ENCODE measurements around the gene RLF. TPM values are rescaled to one million over a fixed set of nuclear protein-coding genes. Genes with fewer than 3 reads are reported as not detected.

RLF gene
- total and polyA plus RNA-seq, 2 donors from 2014 or later, result 3.5 to 15.8 TPM

DNA sequence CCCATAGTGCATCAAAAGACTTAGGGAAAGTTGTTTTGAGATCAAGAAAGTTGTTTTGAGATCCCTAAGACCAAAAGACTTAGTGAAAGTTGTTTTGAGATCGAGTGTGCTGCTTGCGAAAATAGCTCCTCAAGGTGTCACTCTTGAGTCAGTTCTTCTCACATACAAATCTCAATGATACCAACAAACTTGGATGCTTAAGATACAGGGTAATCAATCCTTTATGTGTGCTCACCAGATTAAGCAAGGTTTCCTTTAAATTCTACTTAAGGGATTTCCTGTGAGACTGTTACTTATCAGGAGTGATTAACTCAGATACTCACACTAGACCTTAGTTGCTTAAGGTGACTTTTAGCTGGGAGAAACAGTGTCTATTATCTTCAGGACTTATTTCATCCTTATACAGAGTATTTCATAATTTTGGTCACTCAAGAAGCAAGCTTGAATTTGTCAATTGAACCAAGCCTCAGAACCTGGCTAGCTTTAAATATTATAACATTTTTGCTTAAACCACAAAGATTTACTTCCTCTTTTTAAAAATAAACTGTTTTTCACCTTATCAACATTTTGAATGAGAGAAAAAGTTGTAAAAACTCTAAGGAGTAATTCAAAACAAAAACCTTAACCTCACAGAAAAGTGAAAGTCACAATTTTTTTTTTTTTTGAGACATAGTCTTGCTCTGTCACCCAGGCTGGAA lies 8.0 kb upstream of the RLF start:
- Histone ChIP-seq H3K27ac (ENCODE audit: low read depth in 2 of 2, low read length in 2 of 2) (no peak overlapping the region), H3K4me1 (ENCODE audit: control insufficient read depth in 2 of 3, insufficient read depth in 2 of 3, low read depth in 1 of 3, low read length in 3 of 3) (no peaks in the 10 kb centered on the region), H3K9ac (ENCODE audit: low read length in 3 of 3) (no peak overlapping the region), H3K36me3 (ENCODE audit: control insufficient read depth in 2 of 3, insufficient read depth in 3 of 3, low read length in 3 of 3) (no peaks in the 10 kb centered on the region), H3K4me3 (ENCODE audit: low read length in 3 of 3) (peak overlapping the region in 1 of 3 donors; percentile 17), H3K9me3 (ENCODE audit: control insufficient read depth in 2 of 3, insufficient read depth in 1 of 3, low read length in 3 of 3) (no peaks in the 10 kb centered on the region), H3K27me3 (ENCODE audit: control insufficient read depth, insufficient read depth, low read length) (no peaks in the 10 kb centered on the region)
- peak; percentile 88 for FAIRE-seq
- TF ChIP-seq, protein P1, sequence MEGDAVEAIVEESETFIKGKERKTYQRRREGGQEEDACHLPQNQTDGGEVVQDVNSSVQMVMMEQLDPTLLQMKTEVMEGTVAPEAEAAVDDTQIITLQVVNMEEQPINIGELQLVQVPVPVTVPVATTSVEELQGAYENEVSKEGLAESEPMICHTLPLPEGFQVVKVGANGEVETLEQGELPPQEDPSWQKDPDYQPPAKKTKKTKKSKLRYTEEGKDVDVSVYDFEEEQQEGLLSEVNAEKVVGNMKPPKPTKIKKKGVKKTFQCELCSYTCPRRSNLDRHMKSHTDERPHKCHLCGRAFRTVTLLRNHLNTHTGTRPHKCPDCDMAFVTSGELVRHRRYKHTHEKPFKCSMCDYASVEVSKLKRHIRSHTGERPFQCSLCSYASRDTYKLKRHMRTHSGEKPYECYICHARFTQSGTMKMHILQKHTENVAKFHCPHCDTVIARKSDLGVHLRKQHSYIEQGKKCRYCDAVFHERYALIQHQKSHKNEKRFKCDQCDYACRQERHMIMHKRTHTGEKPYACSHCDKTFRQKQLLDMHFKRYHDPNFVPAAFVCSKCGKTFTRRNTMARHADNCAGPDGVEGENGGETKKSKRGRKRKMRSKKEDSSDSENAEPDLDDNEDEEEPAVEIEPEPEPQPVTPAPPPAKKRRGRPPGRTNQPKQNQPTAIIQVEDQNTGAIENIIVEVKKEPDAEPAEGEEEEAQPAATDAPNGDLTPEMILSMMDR (IDR thresholded peaks at IDR 0.05; ENCODE audit: borderline replicate concordance, extremely low read depth, insufficient read depth), result peak; percentile 71
- DNase-seq, result peak in 2 of 5 donors; percentile 65 to 66
- intact Hi-C loops (cut with DNase I), result no loop called here

- Histone ChIP-seq H3K9ac (ENCODE audit: low read length in 3 of 3) (no peak overlapping the region), H3K36me3 (ENCODE audit: control insufficient read depth in 2 of 3, insufficient read depth in 3 of 3, low read length in 3 of 3) (no peaks in the 10 kb centered on the region), H3K4me1 (ENCODE audit: control insufficient read depth in 2 of 3, insufficient read depth in 2 of 3, low read depth in 1 of 3, low read length in 3 of 3) (no peaks in the 10 kb centered on the region), H3K4me3 (ENCODE audit: low read length in 3 of 3) (no peak overlapping the region), H3K27me3 (ENCODE audit: control insufficient read depth, insufficient read depth, low read length) (no peaks in the 10 kb centered on the region), H3K9me3 (ENCODE audit: control insufficient read depth in 2 of 3, insufficient read depth in 1 of 3, low read length in 3 of 3) (no peaks in the 10 kb centered on the region), H3K27ac (ENCODE audit: low read depth in 2 of 2, low read length in 2 of 2) (no peak overlapping the region)
- FAIRE-seq (no peak), DNase-seq (no peak)
- TF ChIP-seq, protein P1 (IDR thresholded peaks at IDR 0.05; ENCODE audit: borderline replicate concordance, extremely low read depth, insufficient read depth), result no peak
- intact Hi-C loops (cut with DNase I), result no loop called here
These were observed 6.1 kb upstream of the RLF start for GRCh38 chr1:40155135-40155534.

DNA sequence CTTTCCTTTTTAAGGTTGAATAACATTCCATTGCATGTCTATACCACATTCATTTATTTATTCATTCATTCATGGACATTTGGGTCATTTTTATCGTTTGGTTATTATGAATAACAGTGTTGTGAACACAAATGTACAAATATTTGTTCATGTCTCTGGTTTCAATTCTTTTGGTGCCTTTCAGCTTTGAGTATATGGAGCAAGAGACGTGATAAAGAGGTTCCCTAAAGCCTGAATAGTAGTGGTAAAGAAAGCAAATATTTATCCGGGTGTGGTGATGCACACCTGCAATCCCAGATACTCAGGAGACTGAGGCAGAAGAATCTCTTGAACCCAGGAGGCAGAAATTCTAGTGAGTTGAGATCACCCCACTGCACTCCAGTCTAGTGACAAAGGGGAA lies 5.3 kb upstream of the RLF start:
- no peak for DNase-seq
- H3K27me3 ChIP-seq (ENCODE audit: control insufficient read depth, insufficient read depth, low read length), result no peaks in the 10 kb centered on the region
- H3K27ac ChIP-seq (ENCODE audit: low read depth in 2 of 2, low read length in 2 of 2), result no peak overlapping the region
- FAIRE-seq, result no peak
- intact Hi-C loops (cut with DNase I), result no loop called here
- H3K9ac ChIP-seq (ENCODE audit: low read length in 3 of 3), result no peak overlapping the region
- TF ChIP-seq, protein P1 (IDR thresholded peaks at IDR 0.05; ENCODE audit: borderline replicate concordance, extremely low read depth, insufficient read depth), result no peak
- H3K36me3 ChIP-seq (ENCODE audit: control insufficient read depth in 2 of 3, insufficient read depth in 3 of 3, low read length in 3 of 3), result no peaks in the 10 kb centered on the region
- H3K4me3 ChIP-seq (ENCODE audit: low read length in 3 of 3), result no peak overlapping the region
- no peaks in the 10 kb centered on the region for H3K4me1 ChIP-seq (ENCODE audit: control insufficient read depth in 2 of 3, insufficient read depth in 2 of 3, low read depth in 1 of 3, low read length in 3 of 3)
- H3K9me3 ChIP-seq (ENCODE audit: control insufficient read depth in 2 of 3, insufficient read depth in 1 of 3, low read length in 3 of 3), result no peaks in the 10 kb centered on the region

- FAIRE-seq, result no peak
These were observed 422 bp upstream of the RLF start for GRCh38 chr1:40160806-40161124.

More at GRCh38 chr1:40160806-40161124, 422 bp upstream of the RLF start:
- H3K27me3 ChIP-seq (ENCODE audit: control insufficient read depth, insufficient read depth, low read length), result no peaks in the 10 kb centered on the region
- TF ChIP-seq, protein P1 (IDR thresholded peaks at IDR 0.05; ENCODE audit: borderline replicate concordance, extremely low read depth, insufficient read depth), result no peak
- peak overlapping the region; percentile 89 to 96 for H3K27ac ChIP-seq (ENCODE audit: low read depth in 2 of 2, low read length in 2 of 2)
- intact Hi-C loops (cut with DNase I), result no loop called here
- DNase-seq, result no peak
- H3K9me3 ChIP-seq (ENCODE audit: control insufficient read depth in 2 of 3, insufficient read depth in 1 of 3, low read length in 3 of 3), result no peaks in the 10 kb centered on the region
- peak overlapping the region; percentile 87 to 97 (median 95) for H3K9ac ChIP-seq (ENCODE audit: low read length in 3 of 3)
- H3K4me3 ChIP-seq (ENCODE audit: low read length in 3 of 3), result peak overlapping the region; percentile 81 to 98 (median 96)
- peaks cover 0 to 8% (median 3%) of the 10 kb centered on the region in 3 donors for H3K4me1 ChIP-seq (ENCODE audit: control insufficient read depth in 2 of 3, insufficient read depth in 2 of 3, low read depth in 1 of 3, low read length in 3 of 3)
- no peaks in the 10 kb centered on the region for H3K36me3 ChIP-seq (ENCODE audit: control insufficient read depth in 2 of 3, insufficient read depth in 3 of 3, low read length in 3 of 3)
